Epidermal melanocyte (primary cell): ENCODE results near the gene ADAP1.
A peak's percentile ranks its signal among the peaks of the same experiment; 100 is the strongest.

Experiments used
- DNase-seq: peaks from one replicate; pipeline ENCODE4 v3.0.0; 2011; ENCODE audit warnings: low spot score; ENCODE audit not compliant: insufficient read length

The ADAP1 gene

GRCh38 chr7:988963-989529 is 34.6 kb upstream of the ADAP1 start:
- no peak for DNase-seq

GRCh38 chr7:988426-988911 is 34.0 kb upstream of the ADAP1 start:
- no peak for DNase-seq

GRCh38 chr7:987909-988308 is 33.4 kb upstream of the ADAP1 start:
- no peak for DNase-seq

- no peak for DNase-seq
These were observed 32.6 kb upstream of the ADAP1 start for GRCh38 chr7:986766-987751.

- DNase-seq = no peak
These were observed 31.6 kb upstream of the ADAP1 start for GRCh38 chr7:985915-986741.

- DNase-seq = no peak
These were observed 30.6 kb upstream of the ADAP1 start for GRCh38 chr7:985127-985416.

GRCh38 chr7:984361-985126 is 30.1 kb upstream of the ADAP1 start:
- no peak for DNase-seq

GRCh38 chr7:983616-984071 is 29.2 kb upstream of the ADAP1 start:
- no peak for DNase-seq

- DNase-seq = no peak
These were observed 28.6 kb upstream of the ADAP1 start, which contains the start of gene CYP2W1 for GRCh38 chr7:983004-983615. CYP2W1 (plus strand) TSS chr7:983181; CDS start chr7:983212, 31 bp downstream.

- DNase-seq = no peak
These were observed 28.1 kb upstream of the ADAP1 start for GRCh38 chr7:982511-983003.

- no peak for DNase-seq
These were observed 27.5 kb upstream of the ADAP1 start for GRCh38 chr7:981793-982510.

GRCh38 chr7:979886-980571 is 25.5 kb upstream of the ADAP1 start:
- no peak for DNase-seq

GRCh38 chr7:979151-979550 is 24.7 kb upstream of the ADAP1 start:
- DNase-seq = no peak

- no peak for DNase-seq
These were observed 24.1 kb upstream of the ADAP1 start for GRCh38 chr7:978416-979091.

- DNase-seq = no peak
These were observed 23.5 kb upstream of the ADAP1 start for GRCh38 chr7:978049-978346.

- DNase-seq = peak; percentile 90
These were observed 23.0 kb upstream of the ADAP1 start for GRCh38 chr7:977326-978048.

- no peak for DNase-seq
These were observed 22.4 kb upstream of the ADAP1 start for GRCh38 chr7:976901-977325.
